Natural killer cell (primary cell): ENCODE data around the gene SEPTIN12. TPM values are rescaled to one million over a fixed set of nuclear protein-coding genes. Genes with fewer than 3 reads are reported as not detected.

Source experiments
- ATAC-seq, 3 donors: fragments of 150-1000 bp in 2 of 3; fragments of 200-7000 bp in 1 of 3; cut with Tn5 transposase; 1 replicate in 1 of 3; 2 replicates in 2 of 3; pipeline ENCODE4 v1.10.0; 2021; ENCODE audit warnings: mild to moderate bottlenecking in 2 of 3, moderate library complexity in 2 of 3
- DNase-seq, 2 donors: peaks; one replicate each; pipeline versions ENCODE4 v3.0.0 to v3.0.0-alpha.2; 2013 to 2021; ENCODE audit warnings: mixed read lengths in 1 of 2
- H3K27ac ChIP-seq: one replicate; pipeline ENCODE4 v1.5.1; 2013; ENCODE audit warnings: mild to moderate bottlenecking, low read length
- H3K27me3 ChIP-seq: one replicate; pipeline ENCODE4 v1.6.1; 2013; ENCODE audit warnings: low read length; ENCODE audit not compliant: control insufficient read depth, insufficient read depth
- H3K36me3 ChIP-seq: one replicate; pipeline ENCODE4 v1.6.1; 2013; ENCODE audit warnings: low read length; ENCODE audit not compliant: control insufficient read depth, insufficient read depth
- H3K4me1 ChIP-seq: one replicate; pipeline ENCODE4 v1.6.1; 2013; ENCODE audit warnings: low read length; ENCODE audit not compliant: control insufficient read depth, insufficient read depth
- H3K4me3 ChIP-seq: one replicate; pipeline ENCODE4 v1.5.1; 2013; ENCODE audit warnings: low read length
- H3K9me3 ChIP-seq: one replicate; pipeline ENCODE4 v1.6.1; 2013; ENCODE audit warnings: low read length; ENCODE audit not compliant: control insufficient read depth, insufficient read depth
- H3K27ac Mint-ChIP-seq, 2 donors: one replicate each; pipeline ENCODE4 v1.8.0; 2022; ENCODE audit warnings: mild to moderate bottlenecking in 2 of 2, mixed read lengths in 2 of 2, moderate library complexity in 1 of 2
- H3K27me3 Mint-ChIP-seq, 2 donors: one replicate each; pipeline ENCODE4 v1.8.0; 2022; ENCODE audit warnings: low read depth in 2 of 2, mixed read lengths in 2 of 2
- H3K36me3 Mint-ChIP-seq: one replicate; pipeline ENCODE4 v1.8.0; 2022; ENCODE audit warnings: mixed read lengths
- H3K4me1 Mint-ChIP-seq, 2 donors: one replicate each; pipeline ENCODE4 v1.8.0; 2022; ENCODE audit warnings: mixed read lengths in 2 of 2
- H3K4me3 Mint-ChIP-seq: one replicate; pipeline ENCODE4 v1.8.0; 2022; ENCODE audit warnings: mild to moderate bottlenecking, moderate library complexity, mixed read lengths
- H3K9me3 Mint-ChIP-seq, 2 donors: one replicate each; pipeline ENCODE4 v1.8.0; 2022; ENCODE audit warnings: mixed read lengths in 2 of 2
- WGBS: methylation state at CpG from one replicate; pipeline ENCODE4 v1.1.7; 2013; ENCODE audit warnings: missing lambda C conversion rate; ENCODE audit not compliant: insufficient coverage; 5-methylcytosine and 5-hydroxymethylcytosine counted together
- intact Hi-C: fragments of 100-400 bp; cut with micrococcal nuclease; formaldehyde crosslinking; loops from one replicate; pipeline ENCODE4 v1.14.2; 2022
- total RNA-seq, 4 donors: library from RNA; stranded (reverse); fragments of 120-200 nt in 1 of 4; gene quantifications; one replicate each; pipeline versions ENCODE4 v1.2.3 to v1.2.4, GENCODE V29; 2013 to 2022
- TF ChIP-seq, protein P1 (sequence below): fragments of 200-600 bp; IDR thresholded peaks from one replicate; pipeline ENCODE4 v1.8.0; 2022; ENCODE audit warnings: antibody characterized with exemption

Gene SEPTIN12
- total RNA-seq, 3 donors from 2014 or later (not counting 1 experiment from before 2014, with no cell fraction given) = 0.59 TPM; not detected in 2

GRCh38 chr16:4748682-4749411 lies 39.3 kb downstream of the SEPTIN12 start:
- Mint-ChIP-seq H3K4me1 (peaks cover 10% of the 10 kb centered on the region in 2 donors), H3K4me3 (no peak overlapping the region), H3K27ac (peak overlapping the region in 1 of 2 donors; percentile 77), H3K9me3 (no peaks in the 10 kb centered on the region), H3K27me3 (no peaks in the 10 kb centered on the region), H3K36me3 (no peaks in the 10 kb centered on the region)
- H3K4me3 ChIP-seq = no peak overlapping the region
- no peaks in the 10 kb centered on the region for H3K4me1 ChIP-seq
- WGBS = 94% methylated on average over 16 of the region's 16 CpGs
- TF ChIP-seq, protein P1, sequence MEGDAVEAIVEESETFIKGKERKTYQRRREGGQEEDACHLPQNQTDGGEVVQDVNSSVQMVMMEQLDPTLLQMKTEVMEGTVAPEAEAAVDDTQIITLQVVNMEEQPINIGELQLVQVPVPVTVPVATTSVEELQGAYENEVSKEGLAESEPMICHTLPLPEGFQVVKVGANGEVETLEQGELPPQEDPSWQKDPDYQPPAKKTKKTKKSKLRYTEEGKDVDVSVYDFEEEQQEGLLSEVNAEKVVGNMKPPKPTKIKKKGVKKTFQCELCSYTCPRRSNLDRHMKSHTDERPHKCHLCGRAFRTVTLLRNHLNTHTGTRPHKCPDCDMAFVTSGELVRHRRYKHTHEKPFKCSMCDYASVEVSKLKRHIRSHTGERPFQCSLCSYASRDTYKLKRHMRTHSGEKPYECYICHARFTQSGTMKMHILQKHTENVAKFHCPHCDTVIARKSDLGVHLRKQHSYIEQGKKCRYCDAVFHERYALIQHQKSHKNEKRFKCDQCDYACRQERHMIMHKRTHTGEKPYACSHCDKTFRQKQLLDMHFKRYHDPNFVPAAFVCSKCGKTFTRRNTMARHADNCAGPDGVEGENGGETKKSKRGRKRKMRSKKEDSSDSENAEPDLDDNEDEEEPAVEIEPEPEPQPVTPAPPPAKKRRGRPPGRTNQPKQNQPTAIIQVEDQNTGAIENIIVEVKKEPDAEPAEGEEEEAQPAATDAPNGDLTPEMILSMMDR = no peak
- intact Hi-C loops = no loop called here
- no peaks in the 10 kb centered on the region for H3K9me3 ChIP-seq
- H3K36me3 ChIP-seq = peaks cover 28% of the 10 kb centered on the region
- ATAC-seq (no peak), DNase-seq (no peak)
- no peaks in the 10 kb centered on the region for H3K27me3 ChIP-seq
- no peak overlapping the region for H3K27ac ChIP-seq

- H3K27ac ChIP-seq = no peak overlapping the region
- ATAC-seq = peak in 1 of 3 donors; percentile 22
- no peaks in the 10 kb centered on the region for H3K4me1 ChIP-seq
- Mint-ChIP-seq H3K9me3 (no peaks in the 10 kb centered on the region), H3K27me3 (no peaks in the 10 kb centered on the region), H3K36me3 (no peaks in the 10 kb centered on the region), H3K4me3 (peak overlapping the region; percentile 10), H3K4me1 (peaks cover 15% of the 10 kb centered on the region in 2 donors), H3K27ac (peak overlapping the region; percentile 18 to 77)
- H3K4me3 ChIP-seq = no peak overlapping the region
- WGBS = 64% methylated on average over 12 of the region's 14 CpGs
- no peak for DNase-seq
- intact Hi-C loops = no loop called here
- H3K36me3 ChIP-seq = peaks cover 24% of the 10 kb centered on the region
- TF ChIP-seq, protein P1 = no peak
- no peaks in the 10 kb centered on the region for H3K27me3 ChIP-seq
- H3K9me3 ChIP-seq = no peaks in the 10 kb centered on the region
Measured at GRCh38 chr16:4747906-4748681, 40.1 kb downstream of the SEPTIN12 start.

GRCh38 chr16:4746991-4747574 lies 41.1 kb downstream of the SEPTIN12 start:
- H3K4me1 ChIP-seq = no peaks in the 10 kb centered on the region
- Mint-ChIP-seq H3K36me3 (no peaks in the 10 kb centered on the region), H3K27ac (peak overlapping the region; percentile 18 to 77), H3K4me1 (peaks cover 17% of the 10 kb centered on the region in 2 donors), H3K9me3 (no peaks in the 10 kb centered on the region), H3K4me3 (no peak overlapping the region), H3K27me3 (no peaks in the 10 kb centered on the region)
- H3K27ac ChIP-seq = no peak overlapping the region
- 56% methylated on average over 15 of the region's 15 CpGs for WGBS
- ATAC-seq (no peak), DNase-seq (no peak)
- TF ChIP-seq, protein P1 = no peak
- H3K36me3 ChIP-seq = peaks cover 14% of the 10 kb centered on the region
- intact Hi-C loops = no loop called here
- H3K27me3 ChIP-seq = no peaks in the 10 kb centered on the region
- H3K4me3 ChIP-seq = no peak overlapping the region
- H3K9me3 ChIP-seq = no peaks in the 10 kb centered on the region
